Thymus (tissue), 11 donors: ENCODE results near the gene MTF2. TPM values are rescaled to one million over a fixed set of nuclear protein-coding genes. Genes with fewer than 3 reads are reported as not detected.

Source experiments
- DNase-seq, 9 donors: peaks; one replicate each; pipeline ENCODE4 v3.0.0-alpha.2; 2013; ENCODE audit warnings: low spot score in 9 of 9, low read depth in 6 of 9, missing footprints in 1 of 9
- H3K27ac ChIP-seq, 2 donors: one replicate each; pipeline ENCODE4 v1.5.1; 2013; ENCODE audit warnings: control low read depth in 1 of 2, low read depth in 1 of 2, low read length in 1 of 2, mild to moderate bottlenecking in 1 of 2, moderate library complexity in 1 of 2
- H3K27me3 ChIP-seq, 2 donors: one replicate each; pipeline ENCODE4 v1.5.1; 2013; ENCODE audit warnings: low read length in 1 of 2; ENCODE audit not compliant: control insufficient read depth in 2 of 2, insufficient read depth in 1 of 2
- H3K36me3 ChIP-seq, 2 donors: one replicate each; pipeline ENCODE4 v1.5.1; 2013; ENCODE audit warnings: low read length in 1 of 2, mild to moderate bottlenecking in 1 of 2, moderate library complexity in 1 of 2; ENCODE audit not compliant: control insufficient read depth in 2 of 2, insufficient read depth in 2 of 2
- H3K4me1 ChIP-seq, 2 donors: one replicate each; pipeline ENCODE4 v1.5.1; 2013; ENCODE audit warnings: low read length in 2 of 2; ENCODE audit not compliant: control insufficient read depth in 2 of 2, insufficient read depth in 2 of 2
- H3K4me3 ChIP-seq, 2 donors: one replicate each; pipeline ENCODE4 v1.5.1; 2013; ENCODE audit warnings: low read length in 2 of 2, control low read depth in 1 of 2, mild to moderate bottlenecking in 1 of 2
- H3K9me3 ChIP-seq, 2 donors: one replicate each; pipeline ENCODE4 v1.5.1; 2013; ENCODE audit warnings: low read length in 1 of 2, mild to moderate bottlenecking in 1 of 2; ENCODE audit not compliant: control insufficient read depth in 2 of 2, insufficient read depth in 1 of 2
- WGBS: extraction: QIAGEN DNeasy Blood & Tissue Kit; methylation state at CpG from one replicate; pipeline ENCODE4 v1.1.7; 2013; 5-methylcytosine and 5-hydroxymethylcytosine counted together
- polyA plus RNA-seq: library from polyadenylated mRNA; stranded (reverse); fragments of 200-250 nt; gene quantifications from one replicate; pipeline ENCODE4 v1.2.3, GENCODE V29; 2013
- total RNA-seq: library from RNA; stranded (reverse); fragments of 120-200 nt; gene quantifications from one replicate; pipeline ENCODE4 v1.2.4, GENCODE V29; 2013
- donor health status: healthy.

MTF2 gene
- total and polyA plus RNA-seq, 2 donors, result 41.1 to 85.0 TPM

DNA sequence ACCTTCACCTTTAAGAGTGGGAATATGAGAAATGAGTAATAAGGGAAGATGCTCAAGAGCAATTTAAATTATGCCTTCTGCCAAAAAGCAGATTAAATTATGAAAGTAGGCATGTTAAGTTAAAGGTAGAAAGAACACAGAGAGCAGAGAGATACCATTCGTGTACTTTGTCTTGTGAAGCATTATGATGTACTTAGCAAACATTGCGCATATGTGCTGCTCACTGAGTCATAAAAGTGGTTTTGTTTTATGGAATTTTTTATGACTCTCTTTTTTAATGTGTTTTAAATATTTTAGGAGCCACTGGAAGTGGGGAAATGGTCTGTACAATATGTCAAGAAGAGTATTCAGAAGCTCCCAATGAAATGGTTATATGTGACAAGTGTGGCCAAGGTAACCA is 35.3 kb downstream of the MTF2 start:
- H3K27me3 ChIP-seq, result no peaks in the 10 kb centered on the region
- H3K27ac ChIP-seq, result no peak overlapping the region
- H3K4me1 ChIP-seq, result no peaks in the 10 kb centered on the region
- WGBS, result 98% methylated on average over 2 of the region's 2 CpGs
- no peak for DNase-seq
- H3K9me3 ChIP-seq, result no peaks in the 10 kb centered on the region
- H3K36me3 ChIP-seq, result peaks cover 22 to 61% of the 10 kb centered on the region in 2 donors
- no peak overlapping the region for H3K4me3 ChIP-seq

DNA sequence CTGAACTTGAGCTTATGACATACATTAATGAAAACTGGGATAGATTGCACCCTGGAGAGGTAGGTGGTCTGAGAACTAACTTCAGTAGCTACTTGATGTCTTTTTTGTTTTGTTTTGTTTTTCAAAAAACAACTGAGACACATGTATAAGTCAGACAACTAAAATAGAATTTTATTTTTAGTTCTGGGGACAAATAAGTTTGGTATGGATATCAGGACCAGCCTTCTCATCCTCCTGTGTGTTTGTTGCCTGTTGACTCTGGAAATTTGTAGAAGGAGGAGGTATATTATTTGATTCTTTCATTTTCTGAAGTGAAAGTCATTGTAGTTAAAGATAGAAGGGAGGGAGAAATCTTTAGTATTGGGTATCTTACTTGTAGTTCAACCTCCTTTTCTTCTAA is 41.5 kb downstream of the MTF2 start:
- Histone ChIP-seq H3K36me3 (peaks cover 21 to 61% of the 10 kb centered on the region in 2 donors), H3K27ac (no peak overlapping the region), H3K27me3 (no peaks in the 10 kb centered on the region), H3K4me3 (no peak overlapping the region), H3K9me3 (no peaks in the 10 kb centered on the region), H3K4me1 (no peaks in the 10 kb centered on the region)
- DNase-seq, result no peak

DNA sequence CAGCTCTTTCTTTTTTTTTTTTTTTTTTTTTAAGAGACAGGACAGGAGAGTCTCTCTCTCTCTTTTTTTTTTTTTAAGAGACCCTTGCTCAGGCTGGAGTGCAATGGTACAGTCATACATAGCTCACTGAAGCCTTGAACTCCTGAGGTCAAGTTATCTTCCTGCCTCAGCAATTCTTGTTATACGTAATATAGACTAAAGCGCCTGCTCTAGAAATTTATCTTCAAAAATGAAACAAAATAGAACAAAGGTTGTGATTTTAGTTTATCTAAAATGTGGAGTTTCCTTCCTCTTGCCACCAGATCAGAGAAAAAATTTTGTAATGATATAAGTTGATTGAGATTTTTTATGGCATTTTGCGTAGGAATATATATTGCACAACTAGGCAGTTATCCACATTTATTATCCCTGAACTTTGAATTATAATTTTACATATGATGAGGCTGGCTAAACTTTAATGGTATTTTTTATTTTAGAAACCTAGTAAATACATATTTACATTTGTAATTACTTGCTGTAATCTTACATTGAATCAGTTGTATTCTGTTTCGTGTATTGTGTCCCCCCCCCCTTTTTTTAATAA is 44.2 kb downstream of the MTF2 start:
- Histone ChIP-seq H3K9me3 (no peaks in the 10 kb centered on the region), H3K4me3 (no peak overlapping the region), H3K36me3 (peaks cover 6 to 56% of the 10 kb centered on the region in 2 donors), H3K27ac (no peak overlapping the region), H3K4me1 (no peaks in the 10 kb centered on the region), H3K27me3 (no peaks in the 10 kb centered on the region)
- 98% methylated on average over 4 of the region's 4 CpGs for WGBS
- DNase-seq, result no peak

DNA sequence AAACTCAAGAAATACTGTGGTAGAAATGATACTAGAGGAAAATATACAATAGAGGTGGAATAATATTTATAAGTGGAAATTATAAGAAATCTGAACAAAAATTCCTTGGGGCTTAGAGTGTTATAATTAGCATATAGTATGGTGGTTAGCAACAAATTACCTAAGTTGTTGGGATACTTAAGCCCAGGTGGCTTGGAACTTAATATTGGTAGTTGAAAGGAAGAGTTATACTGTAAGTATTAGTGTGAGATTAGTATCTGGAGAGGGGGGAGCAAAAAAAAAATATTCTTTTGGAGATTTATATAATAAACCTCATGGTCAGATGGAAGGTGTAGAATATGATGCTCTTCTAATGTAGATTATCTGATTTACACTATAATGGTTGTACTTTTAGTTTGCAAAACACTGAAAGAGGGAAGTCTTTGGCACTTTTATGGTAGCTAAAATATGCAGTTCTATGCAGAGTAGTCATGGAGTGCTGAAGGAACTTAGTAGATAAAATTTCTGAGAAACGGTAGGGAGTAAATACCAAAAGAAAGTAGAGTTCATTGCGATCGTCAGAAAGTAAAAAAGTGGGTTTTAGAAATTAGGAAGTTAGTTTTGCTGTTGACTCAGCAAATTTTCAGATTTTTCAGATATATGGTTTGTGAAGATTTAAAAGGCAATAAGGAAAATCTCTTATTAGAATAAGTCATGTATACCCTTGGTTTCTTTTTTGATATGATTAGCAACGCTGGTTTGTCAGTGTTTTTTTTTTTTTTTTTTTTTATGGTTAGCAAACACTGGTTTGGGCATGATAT is 45.7 kb downstream of the MTF2 start:
- 69% methylated on average over 4 of the region's 4 CpGs for WGBS
- H3K4me3 ChIP-seq, result no peak overlapping the region
- H3K27me3 ChIP-seq, result no peaks in the 10 kb centered on the region
- no peak overlapping the region for H3K27ac ChIP-seq
- H3K4me1 ChIP-seq, result no peaks in the 10 kb centered on the region
- no peak for DNase-seq
- H3K9me3 ChIP-seq, result no peaks in the 10 kb centered on the region
- peaks cover 6 to 62% of the 10 kb centered on the region in 2 donors for H3K36me3 ChIP-seq

DNA sequence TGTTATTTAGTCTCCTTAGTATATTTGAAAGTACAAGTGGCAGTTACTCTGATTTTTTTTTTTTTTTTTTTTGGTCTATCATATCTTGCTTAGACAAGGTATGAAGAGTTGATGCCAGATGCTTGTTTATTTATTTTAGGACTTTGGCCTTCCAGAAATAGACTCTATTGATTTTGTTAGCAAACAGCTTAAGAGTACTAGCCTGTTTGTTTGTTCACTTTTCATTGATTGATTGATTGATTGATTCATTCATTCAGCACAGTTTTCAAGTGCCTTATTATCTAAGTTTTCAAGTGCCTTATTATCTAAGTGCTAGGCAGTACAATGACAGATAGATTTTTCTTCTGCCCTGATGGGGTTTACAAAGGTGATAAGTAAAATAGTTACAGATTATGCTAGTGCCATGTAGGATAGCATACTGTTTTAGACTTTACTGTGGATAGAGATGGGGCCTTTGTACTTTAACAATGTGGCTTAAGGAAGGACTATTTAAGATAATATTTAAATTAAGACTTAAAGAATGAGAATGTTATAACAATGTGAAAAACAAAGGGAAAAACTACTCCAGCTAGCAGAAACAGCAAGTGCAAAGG is 50.5 kb downstream of the MTF2 start:
- no peak for DNase-seq
- H3K27me3 ChIP-seq, result no peaks in the 10 kb centered on the region
- no peak overlapping the region for H3K27ac ChIP-seq
- H3K4me1 ChIP-seq, result no peaks in the 10 kb centered on the region
- H3K4me3 ChIP-seq, result no peak overlapping the region
- H3K36me3 ChIP-seq, result peaks cover 14 to 79% of the 10 kb centered on the region in 2 donors
- no peaks in the 10 kb centered on the region for H3K9me3 ChIP-seq

DNA sequence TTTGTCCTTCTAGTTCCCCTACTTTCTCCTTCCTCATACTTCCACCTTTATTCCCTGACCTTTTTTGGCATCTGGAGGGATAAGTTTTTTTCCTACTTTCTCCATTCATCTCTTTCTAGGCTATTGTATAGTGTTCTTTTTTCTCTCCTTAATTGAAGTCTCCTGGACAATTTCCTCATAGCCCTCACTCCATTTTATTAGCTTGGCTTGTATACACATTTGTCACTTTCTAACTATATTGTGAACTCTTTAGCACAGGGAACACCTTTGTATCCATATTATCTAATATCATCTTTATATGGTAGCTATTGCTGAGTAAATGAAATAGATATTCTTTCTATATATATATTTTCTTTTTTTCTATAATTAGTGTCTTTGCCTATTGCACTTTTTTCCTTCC is 53.6 kb downstream of the MTF2 start:
- Histone ChIP-seq H3K9me3 (no peaks in the 10 kb centered on the region), H3K4me1 (no peaks in the 10 kb centered on the region), H3K27me3 (no peaks in the 10 kb centered on the region), H3K4me3 (no peak overlapping the region), H3K36me3 (peaks cover 20 to 83% of the 10 kb centered on the region in 2 donors), H3K27ac (no peak overlapping the region)
- DNase-seq, result no peak

DNA sequence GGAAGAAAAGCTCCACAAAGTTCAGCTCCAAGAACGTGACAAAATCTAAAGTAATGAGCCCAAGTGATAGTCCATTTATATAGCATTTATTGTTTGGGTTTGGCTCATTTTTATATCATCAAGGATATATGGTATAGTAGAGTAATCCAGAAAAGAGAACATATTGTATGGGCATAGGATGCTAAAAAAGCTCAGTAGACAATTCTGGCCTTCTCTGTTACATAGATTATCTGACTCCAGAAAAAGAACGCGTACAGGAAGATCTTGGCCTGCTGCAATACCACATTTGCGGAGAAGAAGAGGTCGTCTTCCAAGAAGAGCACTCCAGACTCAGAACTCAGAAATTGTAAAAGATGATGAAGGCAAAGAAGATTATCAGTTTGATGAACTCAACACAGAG is 57.4 kb downstream of the MTF2 start:
- no peaks in the 10 kb centered on the region for H3K9me3 ChIP-seq

DNA sequence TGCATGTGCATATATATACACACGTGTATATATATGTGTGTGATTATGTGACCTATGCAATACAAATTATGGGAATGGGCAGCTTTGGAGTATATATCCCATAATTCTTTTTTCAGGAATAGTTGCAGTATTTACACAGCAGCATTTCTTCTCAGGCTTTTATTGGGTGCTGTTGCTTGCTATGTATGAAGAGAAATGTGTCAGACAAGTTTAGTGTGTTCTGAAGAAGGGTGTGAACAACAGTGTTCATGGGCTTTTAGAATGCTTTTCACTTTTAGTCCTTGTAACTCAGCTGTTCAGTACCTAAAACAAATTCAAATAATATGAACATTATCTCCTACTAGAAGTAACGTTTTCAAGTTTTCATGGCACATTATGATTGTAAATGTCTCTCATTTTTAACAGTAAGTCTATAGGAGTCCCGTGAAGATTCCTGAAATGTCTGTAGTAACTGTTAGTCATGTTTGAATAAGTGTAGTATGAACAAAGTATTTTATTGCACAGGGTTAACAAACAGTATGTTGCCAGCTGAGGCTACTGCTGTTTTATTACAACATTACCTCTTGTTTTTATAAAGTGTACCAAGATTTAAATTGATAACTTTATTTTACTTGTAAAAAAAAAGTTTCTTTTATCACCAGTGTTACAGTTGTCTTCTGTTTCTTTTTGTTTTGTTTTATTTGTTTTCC is 58.7 kb downstream of the MTF2 start:
- WGBS, result 63% methylated on average over 3 of the region's 3 CpGs

More for the DNA sequence above, 57.4 kb downstream of the MTF2 start:
- Histone ChIP-seq H3K27me3 (no peaks in the 10 kb centered on the region), H3K4me1 (no peaks in the 10 kb centered on the region), H3K4me3 (no peak overlapping the region), H3K27ac (no peak overlapping the region), H3K36me3 (peaks cover 12 to 76% of the 10 kb centered on the region in 2 donors)
- WGBS, result 98% methylated on average over 5 of the region's 5 CpGs
- DNase-seq, result no peak

DNA sequence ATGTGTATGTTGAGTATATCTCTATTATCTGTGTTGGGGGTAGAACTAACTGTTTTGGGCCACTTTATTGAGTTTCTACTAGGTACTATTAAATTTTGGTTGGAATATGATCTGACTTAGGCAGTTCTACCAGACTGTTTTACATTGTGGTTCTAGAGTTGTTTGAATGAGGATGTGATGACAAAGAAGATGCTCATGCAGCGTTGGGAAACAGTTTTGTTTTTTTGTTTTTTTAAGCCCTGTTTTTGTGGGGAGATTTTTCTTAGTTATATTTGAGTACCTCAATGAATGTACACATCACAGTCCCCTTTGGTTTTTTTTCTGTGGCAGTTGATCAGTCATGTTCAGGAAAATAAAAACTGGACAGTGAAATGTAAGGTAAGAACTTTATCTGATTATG is 61.0 kb downstream of the MTF2 start:
- H3K36me3 ChIP-seq, result peaks cover 5 to 52% of the 10 kb centered on the region in 2 donors
- no peaks in the 10 kb centered on the region for H3K9me3 ChIP-seq
- H3K27me3 ChIP-seq, result no peaks in the 10 kb centered on the region
- DNase-seq, result no peak
- WGBS, result 98% methylated on average over 1 of the region's 1 CpG
- no peaks in the 10 kb centered on the region for H3K4me1 ChIP-seq
- no peak overlapping the region for H3K4me3 ChIP-seq
- H3K27ac ChIP-seq, result no peak overlapping the region

More for the DNA sequence above, 58.7 kb downstream of the MTF2 start:
- Histone ChIP-seq H3K4me1 (no peaks in the 10 kb centered on the region), H3K27me3 (no peaks in the 10 kb centered on the region), H3K9me3 (no peaks in the 10 kb centered on the region), H3K27ac (no peak overlapping the region), H3K36me3 (peaks cover 12 to 70% of the 10 kb centered on the region in 2 donors), H3K4me3 (no peak overlapping the region)
- no peak for DNase-seq
